ENCODE measurements around the gene COG3. TPM values are rescaled to one million over a fixed set of nuclear protein-coding genes. Genes with fewer than 3 reads are reported as not detected.

The COG3 gene
- total and polyA plus RNA-seq, 10 of the 15 experiments (the other 5 are each of a cell fraction or from before 2014, with no cell fraction given), result 6.1 to 35.1 (median 22.6) TPM

DNA sequence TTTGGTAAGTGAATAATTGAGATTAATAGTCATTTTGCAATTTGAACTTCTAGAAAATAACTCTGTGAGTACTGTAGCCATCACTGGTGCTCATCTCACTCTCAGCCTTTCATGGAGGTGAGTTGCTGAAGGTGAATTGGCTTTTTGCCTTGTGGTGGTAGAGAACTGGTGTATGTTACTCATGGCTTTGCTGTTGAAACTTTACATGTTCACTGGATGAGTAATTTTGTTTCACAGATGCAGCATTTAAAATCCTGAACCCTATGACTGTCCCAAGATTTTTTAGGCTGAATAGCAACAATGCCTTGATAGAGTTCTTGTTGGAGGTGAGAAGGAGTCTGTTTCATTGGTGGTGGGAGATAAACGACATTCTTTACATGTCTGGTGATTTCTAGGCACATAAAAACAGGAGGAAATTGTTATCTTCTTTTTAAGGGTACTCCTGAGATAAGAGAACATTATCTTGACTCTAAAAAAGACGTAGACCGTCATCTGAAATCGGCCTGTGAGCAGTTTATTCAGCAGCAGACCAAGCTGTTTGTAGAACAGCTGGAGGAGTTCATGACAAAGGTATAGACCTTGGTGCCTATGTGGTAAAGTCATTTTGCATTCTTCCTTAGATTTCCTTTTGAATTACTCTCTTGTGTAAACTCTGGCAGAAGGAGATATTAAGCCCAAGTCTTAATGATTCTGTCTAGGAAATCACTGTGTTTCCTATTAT lies 53.9 kb downstream of the COG3 start (continued):
- no peak for TF ChIP-seq TAF1 (IDR thresholded peaks at IDR 0.05; ENCODE audit: borderline replicate concordance, low read depth, low read length)

DNA sequence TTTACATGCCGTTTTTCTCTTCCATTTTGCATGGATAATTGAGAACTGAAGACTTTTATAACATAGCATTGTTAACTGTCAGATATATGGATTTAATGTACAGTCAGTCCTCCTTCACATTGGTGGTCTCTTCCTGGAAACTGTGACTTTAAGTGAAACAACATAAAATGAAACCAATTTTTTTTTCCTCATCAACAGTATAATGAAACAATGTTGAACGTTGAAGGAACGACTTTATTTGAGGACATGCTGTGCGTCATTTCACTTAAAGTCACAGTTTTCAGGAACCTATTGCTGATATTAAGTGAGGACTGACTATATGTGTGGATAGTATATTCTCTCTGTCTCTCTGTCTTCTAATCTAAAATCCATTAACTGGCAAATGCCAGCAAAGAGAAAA lies 54.8 kb downstream of the COG3 start:
- no peak for FAIRE-seq
- intact Hi-C loops (cut with micrococcal nuclease; ENCODE audit: unreplicated experiment) (no loop called here), in situ Hi-C loops (cut with MboI) (loop anchor here (5.0 kb wide), 1 partner anchor 213 kb away; no protein-coding TSS in a partner anchor)
- H3K4me2 ChIP-seq (ENCODE audit: control insufficient read depth, insufficient read depth), result no peak overlapping the region
- RAD21 ChIA-PET (ENCODE audit: unreplicated experiment), result no interaction called here
- TF ChIP-seq CREB1 (IDR thresholded peaks at IDR 0.05; ENCODE audit: low read depth) (no peak), HSF1 (IDR thresholded peaks at IDR 0.05; ENCODE audit: low read depth, low read length) (no peak), RFX5 (IDR thresholded peaks at IDR 0.05; ENCODE audit: low read depth, low read length) (no peak)
- H3K27ac ChIP-seq (ENCODE audit: control insufficient read depth, insufficient read depth), result no peak overlapping the region
- no peaks in the 10 kb centered on the region for H4K20me1 ChIP-seq (ENCODE audit: control insufficient read depth, insufficient read depth)
- no TSS peak for BruUV-seq (replicated peaks)
- H3K79me2 ChIP-seq (ENCODE audit: control insufficient read depth, insufficient read depth, low read length), result no peaks in the 10 kb centered on the region
- DNase-seq (ENCODE audit: low read depth, low spot score), result no peak
- no peaks in the 10 kb centered on the region for H3K9me3 ChIP-seq (replicated peaks; ENCODE audit: control insufficient read depth, insufficient read depth, low read length)
- ATAC-seq, result no peak
- 96% methylated on average over 4 of the region's 4 CpGs for WGBS (ENCODE audit: insufficient coverage, insufficient replicate concordance, low lambda C conversion rate, missing lambda C conversion rate)
- peaks cover 0 to 41% of the 10 kb centered on the region in 2 experiments for H3K36me3 ChIP-seq (ENCODE audit: control insufficient read depth in 2 of 2, insufficient read depth in 2 of 2, low read length in 1 of 2)
- SMC1A ChIA-PET (ENCODE audit: uncharacterized antibody, unreplicated experiment), result no interaction called here
- H2AFZ ChIP-seq (ENCODE audit: control insufficient read depth, low read depth, low read length), result no peak overlapping the region
- CTCF ChIA-PET, result interaction anchor here (0.7 to 0.8 kb wide), 2 partner anchors 9 to 13 kb away, joined by 3 read pairs; no protein-coding TSS in a partner anchor
- H3K9ac ChIP-seq (ENCODE audit: control insufficient read depth, insufficient read depth, low read length), result no peak overlapping the region
- H3K27me3 ChIP-seq (replicated peaks in 1 of 2; ENCODE audit: control insufficient read depth in 2 of 2, insufficient read depth in 2 of 2, low read length in 1 of 2), result no peaks in the 10 kb centered on the region
- no peaks in the 10 kb centered on the region for H3K4me1 ChIP-seq (ENCODE audit: control insufficient read depth, insufficient read depth, low read length)
- POLR2A ChIA-PET, result no interaction called here
- H3K4me3 ChIP-seq, result no peak overlapping the region
